ENCODE data around the gene ROR1.

The ROR1 gene

GRCh38 chr1:63974966-63975365 is 201.1 kb downstream of the ROR1 start:
- peak overlapping the region in 2 of 3 experiments; percentile 22 to 47 for H3K27ac Mint-ChIP-seq
- H3K9me3 Mint-ChIP-seq: no peaks in the 10 kb centered on the region
- no peak overlapping the region for H3K4me3 Mint-ChIP-seq
- H3K36me3 Mint-ChIP-seq (ENCODE audit: low read depth): peaks cover 8% of the 10 kb centered on the region
- H3K4me1 Mint-ChIP-seq: peaks cover 53% of the 10 kb centered on the region
- no peaks in the 10 kb centered on the region for H3K27me3 Mint-ChIP-seq (ENCODE audit: low read depth)
- TF ChIP-seq CTCF (IDR thresholded peaks at IDR 0.05; ENCODE audit: unreplicated experiment in 3 of 3): no peak

GRCh38 chr1:63975481-63975880 is 201.7 kb downstream of the ROR1 start:
- Mint-ChIP-seq H3K4me1 (peaks cover 51% of the 10 kb centered on the region), H3K27me3 (ENCODE audit: low read depth) (no peaks in the 10 kb centered on the region), H3K9me3 (no peaks in the 10 kb centered on the region), H3K36me3 (ENCODE audit: low read depth) (peaks cover 3% of the 10 kb centered on the region), H3K4me3 (no peak overlapping the region), H3K27ac (peak overlapping the region in 2 of 3 experiments; percentile 22 to 47)
- no peak for TF ChIP-seq CTCF (IDR thresholded peaks at IDR 0.05; ENCODE audit: unreplicated experiment in 3 of 3)

- TF ChIP-seq CTCF (IDR thresholded peaks at IDR 0.05; ENCODE audit: unreplicated experiment in 3 of 3): no peak
- H3K4me1 Mint-ChIP-seq: peaks cover 55% of the 10 kb centered on the region
- no peaks in the 10 kb centered on the region for H3K36me3 Mint-ChIP-seq (ENCODE audit: low read depth)
- H3K27ac Mint-ChIP-seq: peak overlapping the region in 2 of 3 experiments; percentile 12 to 47
- H3K9me3 Mint-ChIP-seq: no peaks in the 10 kb centered on the region
- no peaks in the 10 kb centered on the region for H3K27me3 Mint-ChIP-seq (ENCODE audit: low read depth)
- H3K4me3 Mint-ChIP-seq: no peak overlapping the region
Observed at GRCh38 chr1:63976006-63976405, 202.2 kb downstream of the ROR1 start.

- no peaks in the 10 kb centered on the region for H3K9me3 Mint-ChIP-seq
Observed at GRCh38 chr1:63977466-63977865, 203.6 kb downstream of the ROR1 start.

GRCh38 chr1:63980740-63981407 is 207.1 kb downstream of the ROR1 start:
- Mint-ChIP-seq H3K4me3 (no peak overlapping the region), H3K36me3 (ENCODE audit: low read depth) (no peaks in the 10 kb centered on the region), H3K9me3 (no peaks in the 10 kb centered on the region)

More at GRCh38 chr1:63977466-63977865, 203.6 kb downstream of the ROR1 start:
- Mint-ChIP-seq H3K4me3 (no peak overlapping the region), H3K27me3 (ENCODE audit: low read depth) (no peaks in the 10 kb centered on the region), H3K27ac (peak overlapping the region in 2 of 3 experiments; percentile 32 to 43), H3K36me3 (ENCODE audit: low read depth) (no peaks in the 10 kb centered on the region), H3K4me1 (peaks cover 50% of the 10 kb centered on the region)
- no peak for TF ChIP-seq CTCF (IDR thresholded peaks at IDR 0.05; ENCODE audit: unreplicated experiment in 3 of 3)

More at GRCh38 chr1:63980740-63981407, 207.1 kb downstream of the ROR1 start:
- no peak for TF ChIP-seq CTCF (IDR thresholded peaks at IDR 0.05; ENCODE audit: unreplicated experiment in 3 of 3)
- Mint-ChIP-seq H3K27ac (peak overlapping the region in 2 of 3 experiments; percentile 5 to 60), H3K27me3 (ENCODE audit: low read depth) (no peaks in the 10 kb centered on the region), H3K4me1 (peaks cover 58% of the 10 kb centered on the region)
